Gastrocnemius medialis (tissue), 4 donors: ENCODE measurements around the gene PPP1R12B.
"Not testable (repeated sequence)": the region's sequence is repeated elsewhere in the genome, so short reads cannot be mapped to it uniquely, and the experiment has no call there.

Experiments
- POLR2A ChIP-seq, 2 donors: fragments of 450-650 bp; IDR thresholded peaks; one replicate each; pipeline ENCODE4 v1.6.1; 2017; ENCODE audit warnings: antibody characterized with exemption in 2 of 2, mild to moderate bottlenecking in 2 of 2, moderate library complexity in 2 of 2
- TF ChIP-seq, protein P1 (sequence below), 5 experiments: fragments of 450-650 bp in 3 of 5; fragments of 200-600 bp in 2 of 5; sonication (generic) in 2 of 5; IDR thresholded peaks in 4 of 5; conservative IDR thresholded peaks in 1 of 5; 1 replicate in 4 of 5; 2 replicates in 1 of 5; pipeline ENCODE4 v1.5.1; 2016 to 2019; ENCODE audit warnings: antibody characterized with exemption in 5 of 5, mild to moderate bottlenecking in 3 of 5, moderate library complexity in 3 of 5

GRCh38 chr1:202473266-202474045 is 125.0 kb downstream of the PPP1R12B start:
- TF ChIP-seq, protein P1, sequence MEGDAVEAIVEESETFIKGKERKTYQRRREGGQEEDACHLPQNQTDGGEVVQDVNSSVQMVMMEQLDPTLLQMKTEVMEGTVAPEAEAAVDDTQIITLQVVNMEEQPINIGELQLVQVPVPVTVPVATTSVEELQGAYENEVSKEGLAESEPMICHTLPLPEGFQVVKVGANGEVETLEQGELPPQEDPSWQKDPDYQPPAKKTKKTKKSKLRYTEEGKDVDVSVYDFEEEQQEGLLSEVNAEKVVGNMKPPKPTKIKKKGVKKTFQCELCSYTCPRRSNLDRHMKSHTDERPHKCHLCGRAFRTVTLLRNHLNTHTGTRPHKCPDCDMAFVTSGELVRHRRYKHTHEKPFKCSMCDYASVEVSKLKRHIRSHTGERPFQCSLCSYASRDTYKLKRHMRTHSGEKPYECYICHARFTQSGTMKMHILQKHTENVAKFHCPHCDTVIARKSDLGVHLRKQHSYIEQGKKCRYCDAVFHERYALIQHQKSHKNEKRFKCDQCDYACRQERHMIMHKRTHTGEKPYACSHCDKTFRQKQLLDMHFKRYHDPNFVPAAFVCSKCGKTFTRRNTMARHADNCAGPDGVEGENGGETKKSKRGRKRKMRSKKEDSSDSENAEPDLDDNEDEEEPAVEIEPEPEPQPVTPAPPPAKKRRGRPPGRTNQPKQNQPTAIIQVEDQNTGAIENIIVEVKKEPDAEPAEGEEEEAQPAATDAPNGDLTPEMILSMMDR (IDR thresholded peaks at IDR 0.05 in 4 of 5, conservative IDR thresholded peaks at IDR 0.05 in 1 of 5) = not testable (repeated sequence)
- TF ChIP-seq POLR2A (IDR thresholded peaks at IDR 0.05) = not testable (repeated sequence)
